K562 (cell line): ENCODE measurements around the gene ENOSF1. TPM values are rescaled to one million over a fixed set of nuclear protein-coding genes. Genes with fewer than 3 reads are reported as not detected.

Experiments
- MCM2 ChIP-seq: fragments of 450-650 bp; IDR thresholded peaks from 2 replicates; pipeline ENCODE4 v1.6.1; 2017; ENCODE audit warnings: low read depth, mild to moderate bottlenecking
- NCOA6 ChIP-seq: fragments of 450-650 bp; IDR thresholded peaks from 2 replicates; pipeline ENCODE4 v1.6.1; 2017; ENCODE audit warnings: mild to moderate bottlenecking
- PHF8 ChIP-seq: fragments of 200-600 bp; sonication (generic); IDR thresholded peaks from 2 replicates; pipeline ENCODE4 v1.6.1; 2012; ENCODE audit warnings: mixed run types, mild to moderate bottlenecking, inconsistent platforms, low read length, moderate library complexity, borderline replicate concordance
- PKNOX1 ChIP-seq: fragments of 450-650 bp; IDR thresholded peaks from 2 replicates; pipeline ENCODE4 v1.6.1; 2016
- RBBP5 ChIP-seq: fragments of 200-600 bp; sonication (generic); IDR thresholded peaks from 2 replicates; pipeline ENCODE4 v1.6.1; 2012; ENCODE audit warnings: borderline replicate concordance, mild to moderate bottlenecking, low read length, control low read depth, inconsistent platforms; ENCODE audit not compliant: insufficient read depth, poor library complexity, severe bottlenecking
- STAG1 ChIP-seq: sonication (generic); formaldehyde crosslinking; IDR thresholded peaks from 2 replicates; pipeline ENCODE4 v1.5.0; 2020; ENCODE audit warnings: missing genetic modification reagents, borderline replicate concordance
- TAF7 ChIP-seq: fragments of 450-650 bp; IDR thresholded peaks from 2 replicates; pipeline ENCODE4 v1.6.1; 2016; ENCODE audit warnings: missing genetic modification characterization, missing compliant biosample characterization
- ZNF311 ChIP-seq: fragments of 250-450 bp; sonication (Bioruptor Pico); IDR thresholded peaks from 2 replicates; pipeline ENCODE4 v1.4.0; 2020; ENCODE audit warnings: mild to moderate bottlenecking, moderate library complexity
- ZNF347 ChIP-seq: fragments of 450-650 bp; formaldehyde crosslinking; IDR thresholded peaks from 2 replicates; pipeline ENCODE4 v1.4.0; 2020; ENCODE audit warnings: low read depth, mild to moderate bottlenecking, moderate library complexity
- ZNF609 ChIP-seq: sonication (generic); formaldehyde crosslinking; IDR thresholded peaks from 2 replicates; pipeline ENCODE4 v1.8.1; 2023; ENCODE audit warnings: missing genetic modification reagents, mild to moderate bottlenecking, borderline replicate concordance
- ZNF79 ChIP-seq: fragments of 250-450 bp; sonication (Bioruptor Pico); IDR thresholded peaks from 2 replicates; pipeline ENCODE4 v1.4.0; 2020; ENCODE audit warnings: low read depth, mild to moderate bottlenecking, moderate library complexity
- polyA plus RNA-seq, 8 experiments: library from polyadenylated mRNA; depleted of rRNA in 4 of 8; stranded (reverse) in 5 of 8; unstranded in 3 of 8; fragments of >200 nt; fragmentation: Nextera tagmentation in 2 of 8; fragmentation: Illumina TruSeq in 1 of 8; extraction: Ambion mirVana in 2 of 8; extraction: Trizol in 1 of 8; gene quantifications; 2 replicates each; pipeline versions ENCODE4 v1.2.1 to v1.2.3, GENCODE V29; 2011 to 2014; ENCODE audit warnings: inconsistent platforms in 1 of 8, missing spikeins in 1 of 8
- total RNA-seq, 7 experiments: library from RNA; depleted of rRNA in 6 of 7; stranded (reverse); fragments of >200 nt in 6 of 7; fragmentation: Illumina TruSeq in 2 of 7; extraction: Trizol in 2 of 7; gene quantifications; 2 replicates each; pipeline versions ENCODE4 v1.2.1 to v1.2.3, GENCODE V29; 2011 to 2021; ENCODE audit warnings: low replicate concordance in 1 of 7
- TF ChIP-seq, protein P1 (sequence below): fragments of 450-650 bp; conservative IDR thresholded peaks from 2 replicates; pipeline ENCODE4 v1.6.1; 2016; ENCODE audit warnings: missing genetic modification characterization, low read depth, mild to moderate bottlenecking, control low read depth, missing compliant biosample characterization
- TF ChIP-seq, protein P2 (sequence below): fragments of 450-650 bp; formaldehyde crosslinking; conservative IDR thresholded peaks from 2 replicates; pipeline ENCODE4 v1.4.0; 2022; ENCODE audit warnings: mild to moderate bottlenecking, missing genetic modification characterization
- TF ChIP-seq, protein P3 (sequence below): IDR thresholded peaks from 3 replicates; pipeline ENCODE4 v1.6.1; 2011; ENCODE audit warnings: borderline replicate concordance, mild to moderate bottlenecking, moderate library complexity; ENCODE audit not compliant: insufficient read length; ENCODE audit errors: extremely low read depth

ENOSF1 gene
- total and polyA plus RNA-seq, 9 of the 15 experiments (the other 6 are each of a cell fraction or from before 2014, with no cell fraction given): 15.5 to 66.4 (median 46.5) TPM

GRCh38 chr18:711657-712400, 601 bp downstream of the ENOSF1 start (continued):
- TF ChIP-seq, protein P1, sequence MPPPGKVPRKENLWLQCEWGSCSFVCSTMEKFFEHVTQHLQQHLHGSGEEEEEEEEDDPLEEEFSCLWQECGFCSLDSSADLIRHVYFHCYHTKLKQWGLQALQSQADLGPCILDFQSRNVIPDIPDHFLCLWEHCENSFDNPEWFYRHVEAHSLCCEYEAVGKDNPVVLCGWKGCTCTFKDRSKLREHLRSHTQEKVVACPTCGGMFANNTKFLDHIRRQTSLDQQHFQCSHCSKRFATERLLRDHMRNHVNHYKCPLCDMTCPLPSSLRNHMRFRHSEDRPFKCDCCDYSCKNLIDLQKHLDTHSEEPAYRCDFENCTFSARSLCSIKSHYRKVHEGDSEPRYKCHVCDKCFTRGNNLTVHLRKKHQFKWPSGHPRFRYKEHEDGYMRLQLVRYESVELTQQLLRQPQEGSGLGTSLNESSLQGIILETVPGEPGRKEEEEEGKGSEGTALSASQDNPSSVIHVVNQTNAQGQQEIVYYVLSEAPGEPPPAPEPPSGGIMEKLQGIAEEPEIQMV (tag): peak; percentile 95
- TF ChIP-seq, protein P2, sequence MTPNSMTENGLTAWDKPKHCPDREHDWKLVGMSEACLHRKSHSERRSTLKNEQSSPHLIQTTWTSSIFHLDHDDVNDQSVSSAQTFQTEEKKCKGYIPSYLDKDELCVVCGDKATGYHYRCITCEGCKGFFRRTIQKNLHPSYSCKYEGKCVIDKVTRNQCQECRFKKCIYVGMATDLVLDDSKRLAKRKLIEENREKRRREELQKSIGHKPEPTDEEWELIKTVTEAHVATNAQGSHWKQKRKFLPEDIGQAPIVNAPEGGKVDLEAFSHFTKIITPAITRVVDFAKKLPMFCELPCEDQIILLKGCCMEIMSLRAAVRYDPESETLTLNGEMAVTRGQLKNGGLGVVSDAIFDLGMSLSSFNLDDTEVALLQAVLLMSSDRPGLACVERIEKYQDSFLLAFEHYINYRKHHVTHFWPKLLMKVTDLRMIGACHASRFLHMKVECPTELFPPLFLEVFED (CRISPR knock-in tag): 0 out of 2 replicates have a peak, but pooled peaks have one; percentile 8
- TF ChIP-seq ZNF347 (CRISPR knock-in tag) (no peak), ZNF79 (CRISPR knock-in tag) (no peak), NCOA6 (no peak), TAF7 (tag) (peak; percentile 19; the same call in 1 of the 2 replicates), STAG1 (CRISPR knock-in tag) (no peak), ZNF609 (no peak), PKNOX1 (peak; percentile 45), MCM2 (no peak), ZNF311 (CRISPR knock-in tag) (no peak), PHF8 (0 out of 2 replicates have a peak, but pooled peaks have one; percentile 38), RBBP5 (peak; percentile 26)
- TF ChIP-seq, protein P3, sequence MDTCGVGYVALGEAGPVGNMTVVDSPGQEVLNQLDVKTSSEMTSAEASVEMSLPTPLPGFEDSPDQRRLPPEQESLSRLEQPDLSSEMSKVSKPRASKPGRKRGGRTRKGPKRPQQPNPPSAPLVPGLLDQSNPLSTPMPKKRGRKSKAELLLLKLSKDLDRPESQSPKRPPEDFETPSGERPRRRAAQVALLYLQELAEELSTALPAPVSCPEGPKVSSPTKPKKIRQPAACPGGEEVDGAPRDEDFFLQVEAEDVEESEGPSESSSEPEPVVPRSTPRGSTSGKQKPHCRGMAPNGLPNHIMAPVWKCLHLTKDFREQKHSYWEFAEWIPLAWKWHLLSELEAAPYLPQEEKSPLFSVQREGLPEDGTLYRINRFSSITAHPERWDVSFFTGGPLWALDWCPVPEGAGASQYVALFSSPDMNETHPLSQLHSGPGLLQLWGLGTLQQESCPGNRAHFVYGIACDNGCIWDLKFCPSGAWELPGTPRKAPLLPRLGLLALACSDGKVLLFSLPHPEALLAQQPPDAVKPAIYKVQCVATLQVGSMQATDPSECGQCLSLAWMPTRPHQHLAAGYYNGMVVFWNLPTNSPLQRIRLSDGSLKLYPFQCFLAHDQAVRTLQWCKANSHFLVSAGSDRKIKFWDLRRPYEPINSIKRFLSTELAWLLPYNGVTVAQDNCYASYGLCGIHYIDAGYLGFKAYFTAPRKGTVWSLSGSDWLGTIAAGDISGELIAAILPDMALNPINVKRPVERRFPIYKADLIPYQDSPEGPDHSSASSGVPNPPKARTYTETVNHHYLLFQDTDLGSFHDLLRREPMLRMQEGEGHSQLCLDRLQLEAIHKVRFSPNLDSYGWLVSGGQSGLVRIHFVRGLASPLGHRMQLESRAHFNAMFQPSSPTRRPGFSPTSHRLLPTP: no peak
